GM18499 (cell line): ENCODE measurements around the gene LAPTM5.

Source experiments
- ATAC-seq: cut with Tn5 transposase; IDR thresholded peaks from one replicate; pipeline ENCODE4 v1.9.1; 2021; ENCODE audit warnings: moderate number of reproducible peaks; ENCODE audit not compliant: insufficient read depth, unreplicated experiment

Gene LAPTM5

GRCh38 chr1:30759718-30760281 is 2.2 kb upstream of the LAPTM5 start:
- no peak for ATAC-seq

- ATAC-seq: no peak
Observed at GRCh38 chr1:30758785-30759380, 1.3 kb upstream of the LAPTM5 start.

- ATAC-seq: no peak
Observed at GRCh38 chr1:30758121-30758688, 631 bp upstream of the LAPTM5 start.

- no peak for ATAC-seq
Observed at GRCh38 chr1:30756545-30757351, 826 bp downstream of the LAPTM5 start.

- ATAC-seq: no peak
Observed at GRCh38 chr1:30756206-30756544, 1.4 kb downstream of the LAPTM5 start.

GRCh38 chr1:30755746-30756145 is 1.8 kb downstream of the LAPTM5 start:
- no peak for ATAC-seq

- no peak for ATAC-seq
Observed at GRCh38 chr1:30755334-30755733, 2.2 kb downstream of the LAPTM5 start.

GRCh38 chr1:30754684-30755171 is 2.8 kb downstream of the LAPTM5 start:
- no peak for ATAC-seq

GRCh38 chr1:30753660-30754123 is 3.9 kb downstream of the LAPTM5 start:
- ATAC-seq: no peak

GRCh38 chr1:30753118-30753517 is 4.5 kb downstream of the LAPTM5 start:
- ATAC-seq: no peak

- ATAC-seq: no peak
Observed at GRCh38 chr1:30752651-30752908, 5.0 kb downstream of the LAPTM5 start.

GRCh38 chr1:30751830-30752650 is 5.5 kb downstream of the LAPTM5 start:
- ATAC-seq: no peak

GRCh38 chr1:30750731-30751291 is 6.8 kb downstream of the LAPTM5 start:
- ATAC-seq: no peak

- ATAC-seq: no peak
Observed at GRCh38 chr1:30749691-30750583, 7.6 kb downstream of the LAPTM5 start.

- no peak for ATAC-seq
Observed at GRCh38 chr1:30748699-30749401, 8.7 kb downstream of the LAPTM5 start.

GRCh38 chr1:30748098-30748698 is 9.4 kb downstream of the LAPTM5 start:
- no peak for ATAC-seq

- ATAC-seq: no peak
Observed at GRCh38 chr1:30747033-30748008, 10.3 kb downstream of the LAPTM5 start.
